Keratinocyte (primary cell): ENCODE results near the gene DCXR. TPM values are rescaled to one million over a fixed set of nuclear protein-coding genes. Genes with fewer than 3 reads are reported as not detected.

Source experiments
- DNase-seq: peaks from one replicate; pipeline ENCODE4 v3.0.0-alpha.2; 2011; ENCODE audit warnings: low read depth, missing footprints, low spot score
- FAIRE-seq: peaks from 2 replicates; lab custom pipeline; 2011; peaks lifted over from hg19 to GRCh38; lab: Jason Lieb, UNC
- H2AFZ ChIP-seq: 2 replicates; pipeline ENCODE4 v1.6.0; 2012; ENCODE audit warnings: low read length, control low read depth, inconsistent platforms; ENCODE audit not compliant: control insufficient read depth
- H3K27ac ChIP-seq: 2 replicates; pipeline ENCODE4 v1.5.1; 2011; ENCODE audit warnings: low read length; ENCODE audit not compliant: control insufficient read depth, insufficient read depth
- H3K27me3 ChIP-seq: 3 replicates; pipeline ENCODE4 v1.6.0; 2011; ENCODE audit warnings: low read length; ENCODE audit not compliant: control insufficient read depth, insufficient read depth; ENCODE audit errors: extremely low read depth
- H3K36me3 ChIP-seq, 2 experiments: 2 replicates in 1 of 2; 3 replicates in 1 of 2; pipeline ENCODE4 v1.5.1; 2011; ENCODE audit warnings: low read length in 2 of 2, mild to moderate bottlenecking in 1 of 2; ENCODE audit not compliant: control insufficient read depth in 2 of 2, insufficient read depth in 2 of 2; ENCODE audit errors: extremely low read depth in 1 of 2
- H3K4me1 ChIP-seq: 3 replicates; pipeline ENCODE4 v1.5.1; 2011; ENCODE audit warnings: low read length; ENCODE audit not compliant: control insufficient read depth, insufficient read depth; ENCODE audit errors: extremely low read depth
- H3K4me2 ChIP-seq: 3 replicates; pipeline ENCODE4 v1.6.0; 2011; ENCODE audit warnings: low read depth, low read length; ENCODE audit not compliant: control insufficient read depth, insufficient read depth; ENCODE audit errors: extremely low read depth
- H3K4me3 ChIP-seq, 3 experiments: fragments of 200-600 bp in 1 of 3; sonication (generic) in 1 of 3; 2 replicates in 2 of 3; 3 replicates in 1 of 3; pipeline ENCODE4 v1.5.1; 2011 to 2016; ENCODE audit warnings: low read length in 3 of 3, mild to moderate bottlenecking in 3 of 3, control low read depth in 2 of 3, inconsistent platforms in 1 of 3, low read depth in 1 of 3, mixed read lengths in 1 of 3, mixed run types in 1 of 3, moderate library complexity in 1 of 3; ENCODE audit not compliant: control insufficient read depth in 2 of 3, insufficient read depth in 2 of 3; ENCODE audit errors: extremely low read depth in 1 of 3
- H3K79me2 ChIP-seq: 2 replicates; pipeline ENCODE4 v1.6.0; 2012; ENCODE audit warnings: low read length; ENCODE audit not compliant: control insufficient read depth, insufficient read depth
- H3K9ac ChIP-seq: 3 replicates; pipeline ENCODE4 v1.6.0; 2011; ENCODE audit warnings: low read length; ENCODE audit not compliant: control insufficient read depth, insufficient read depth; ENCODE audit errors: extremely low read depth
- H3K9me1 ChIP-seq: 3 replicates; pipeline ENCODE4 v1.6.0; 2011; ENCODE audit warnings: low read length; ENCODE audit not compliant: control insufficient read depth, insufficient read depth; ENCODE audit errors: extremely low read depth
- H3K9me3 ChIP-seq: 2 replicates; pipeline ENCODE4 v1.5.1; 2012; ENCODE audit warnings: low read depth, low read length; ENCODE audit not compliant: control insufficient read depth
- H4K20me1 ChIP-seq: 3 replicates; pipeline ENCODE4 v1.6.0; 2011; ENCODE audit warnings: low read length; ENCODE audit not compliant: control insufficient read depth, insufficient read depth; ENCODE audit errors: extremely low read depth
- EZH2 ChIP-seq: IDR thresholded peaks from one replicate; pipeline ENCODE4 v1.6.1; 2012; ENCODE audit warnings: inconsistent platforms, mild to moderate bottlenecking, low read length, moderate library complexity
- dilution Hi-C: fragments of 300-500 bp; cut with MboI; formaldehyde crosslinking; loops from one replicate; pipeline ENCODE4 v1.7.0; 2020; ENCODE audit warnings: low sequenced_read_pairs; ENCODE audit not compliant: extremely low pct_ligation_motif_present
- polyA plus RNA-seq, 5 experiments: library from polyadenylated mRNA; depleted of rRNA in 3 of 5; stranded (reverse) in 3 of 5; stranded (forward) in 1 of 5; unstranded in 1 of 5; fragments of >200 nt; gene quantifications; 1 replicate in 1 of 5; 2 replicates in 3 of 5; 3 replicates in 1 of 5; pipeline versions ENCODE4 v1.2.1 to v1.2.3, GENCODE V29; 2011 to 2012; ENCODE audit warnings: missing spikeins in 2 of 5, low read depth in 1 of 5, low replicate concordance in 1 of 5
- TF ChIP-seq, protein P1 (sequence below), 3 experiments: IDR thresholded peaks in 1 of 3; conservative IDR thresholded peaks in 1 of 3; optimal IDR thresholded peaks in 1 of 3; 2 replicates in 2 of 3; 3 replicates in 1 of 3; pipeline versions ENCODE3 to v1.5.1; 2011; ENCODE audit warnings: low read length in 3 of 3, mild to moderate bottlenecking in 3 of 3, moderate library complexity in 2 of 3, control low read depth in 1 of 3, inconsistent platforms in 1 of 3; ENCODE audit not compliant: insufficient read depth in 2 of 3; ENCODE audit errors: extremely low read depth in 1 of 3

The DCXR gene
- polyA plus RNA-seq, 1 donor (not counting 4 experiments of a cell fraction or from before 2014, with no cell fraction given) = 45.4 TPM

DNA sequence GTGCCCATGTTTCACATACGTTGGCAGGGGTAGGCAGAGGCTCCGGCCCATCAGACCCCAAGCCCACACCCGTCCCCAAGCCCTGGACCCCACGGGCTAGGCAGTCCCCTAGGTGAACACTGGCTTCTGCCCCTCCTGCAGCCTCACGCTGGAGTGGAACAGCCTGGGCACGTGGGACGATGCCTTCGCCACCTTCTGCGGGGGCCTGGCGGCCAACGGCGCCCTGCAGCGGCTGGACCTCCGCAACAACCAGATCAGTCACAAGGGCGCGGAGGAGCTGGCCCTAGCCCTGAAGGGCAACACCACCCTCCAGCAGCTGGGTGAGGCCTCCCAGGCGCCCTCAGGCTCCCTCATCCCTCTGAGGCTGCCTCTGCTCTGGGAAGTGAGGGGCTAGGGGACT, 12.6 kb downstream of the DCXR start:
- no peaks in the 10 kb centered on the region for H3K9me3 ChIP-seq
- no peak overlapping the region for H3K27ac ChIP-seq
- H3K4me1 ChIP-seq = peaks cover 28% of the 10 kb centered on the region
- H3K4me2 ChIP-seq = no peak overlapping the region
- H2AFZ ChIP-seq = no peak overlapping the region
- H3K9me1 ChIP-seq = no peaks in the 10 kb centered on the region
- no peak overlapping the region for H3K4me3 ChIP-seq
- peaks cover 0 to 3% of the 10 kb centered on the region in 2 experiments for H3K36me3 ChIP-seq
- no peak for DNase-seq
- peaks cover 9% of the 10 kb centered on the region for H4K20me1 ChIP-seq
- peaks cover 5% of the 10 kb centered on the region for H3K79me2 ChIP-seq
- no peak overlapping the region for H3K9ac ChIP-seq
- dilution Hi-C loops = no loop called here
- no peaks in the 10 kb centered on the region for H3K27me3 ChIP-seq
- no peak for TF ChIP-seq EZH2
- FAIRE-seq = no peak

DNA sequence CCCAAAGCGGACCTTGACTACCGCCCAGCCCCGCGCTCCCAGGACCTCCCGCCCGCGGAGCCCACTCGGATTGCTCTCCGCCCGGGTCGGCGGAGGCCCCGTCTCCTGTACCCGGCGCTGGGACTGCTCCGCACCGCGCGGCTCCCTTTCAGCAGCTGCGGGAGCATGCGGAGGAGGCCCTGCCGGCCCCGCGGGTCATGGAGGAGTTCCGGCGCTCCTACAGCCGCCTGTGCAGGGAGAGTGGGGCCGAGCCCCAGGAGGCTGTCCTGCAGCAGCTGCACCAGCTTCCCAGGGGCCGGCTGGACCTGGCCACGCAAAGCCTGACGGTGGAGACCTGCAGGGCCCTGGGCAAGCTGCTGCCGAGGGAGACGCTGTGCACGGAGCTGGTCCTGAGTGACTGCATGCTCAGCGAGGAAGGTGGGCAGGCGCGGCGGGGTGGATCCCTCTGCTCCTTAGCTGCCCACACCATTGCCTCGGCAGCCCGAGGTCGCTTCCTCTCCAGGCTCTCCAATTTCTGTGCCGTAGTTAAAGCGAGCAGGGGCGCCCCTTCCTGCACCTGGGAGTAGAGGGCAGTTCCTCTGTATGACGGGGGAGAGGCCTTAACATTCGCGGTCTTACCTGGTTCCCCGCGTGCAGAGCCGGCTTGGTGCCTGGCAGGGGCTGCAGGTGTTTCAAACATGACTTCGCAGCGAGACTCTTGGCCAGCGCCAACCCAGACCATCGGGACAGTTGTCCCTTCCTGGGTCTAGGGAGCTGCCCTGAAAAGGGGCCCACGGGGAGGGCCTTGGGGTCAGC, 13.9 kb downstream of the DCXR start:
- Histone ChIP-seq H2AFZ (peak overlapping the region; percentile 27), H3K4me1 (peaks cover 26% of the 10 kb centered on the region), H3K9me3 (no peaks in the 10 kb centered on the region), H3K9ac (peak overlapping the region; percentile 47), H3K27me3 (no peaks in the 10 kb centered on the region), H4K20me1 (peaks cover 6% of the 10 kb centered on the region), H3K4me2 (peak overlapping the region; percentile 88), H3K4me3 (peak overlapping the region; percentile 63 to 80 (median 73)), H3K27ac (no peak overlapping the region), H3K79me2 (peaks cover 5% of the 10 kb centered on the region), H3K36me3 (peaks cover 0 to 3% of the 10 kb centered on the region in 2 experiments), H3K9me1 (no peaks in the 10 kb centered on the region)
- DNase-seq (no peak), FAIRE-seq (no peak)
- dilution Hi-C loops = no loop called here
- no peak for TF ChIP-seq EZH2
- TF ChIP-seq, protein P1, sequence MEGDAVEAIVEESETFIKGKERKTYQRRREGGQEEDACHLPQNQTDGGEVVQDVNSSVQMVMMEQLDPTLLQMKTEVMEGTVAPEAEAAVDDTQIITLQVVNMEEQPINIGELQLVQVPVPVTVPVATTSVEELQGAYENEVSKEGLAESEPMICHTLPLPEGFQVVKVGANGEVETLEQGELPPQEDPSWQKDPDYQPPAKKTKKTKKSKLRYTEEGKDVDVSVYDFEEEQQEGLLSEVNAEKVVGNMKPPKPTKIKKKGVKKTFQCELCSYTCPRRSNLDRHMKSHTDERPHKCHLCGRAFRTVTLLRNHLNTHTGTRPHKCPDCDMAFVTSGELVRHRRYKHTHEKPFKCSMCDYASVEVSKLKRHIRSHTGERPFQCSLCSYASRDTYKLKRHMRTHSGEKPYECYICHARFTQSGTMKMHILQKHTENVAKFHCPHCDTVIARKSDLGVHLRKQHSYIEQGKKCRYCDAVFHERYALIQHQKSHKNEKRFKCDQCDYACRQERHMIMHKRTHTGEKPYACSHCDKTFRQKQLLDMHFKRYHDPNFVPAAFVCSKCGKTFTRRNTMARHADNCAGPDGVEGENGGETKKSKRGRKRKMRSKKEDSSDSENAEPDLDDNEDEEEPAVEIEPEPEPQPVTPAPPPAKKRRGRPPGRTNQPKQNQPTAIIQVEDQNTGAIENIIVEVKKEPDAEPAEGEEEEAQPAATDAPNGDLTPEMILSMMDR (optimal IDR thresholded peaks at IDR 0.05 in 1 of 3, IDR thresholded peaks at IDR 0.05 in 1 of 3, conservative IDR thresholded peaks at IDR 0.05 in 1 of 3; ENCODE audit: extremely low read depth in 1 of 3, insufficient read depth in 2 of 3, low read length in 3 of 3) = no peak
